H1 (cell line): Measurements from ENCODE around the gene ACAT2. TPM values are rescaled to one million over a fixed set of nuclear protein-coding genes. Genes with fewer than 3 reads are reported as not detected.

Experiments used
- CTCF ChIA-PET: fragments of 300-600 bp; sonication (Branson Sonifier 250); formaldehyde crosslinking; loops from one replicate; lab custom pipeline; 2021; ENCODE audit not compliant: partially characterized antibody; lab: Charles Lee
- POLR2A ChIA-PET: fragments of 300-600 bp; sonication (Branson Sonifier 250); formaldehyde crosslinking; loops from one replicate; lab custom pipeline; 2021; ENCODE audit warnings: inconsistent platforms; ENCODE audit not compliant: partially characterized antibody; lab: Charles Lee
- DNase-seq, 2 experiments: peaks; one replicate each; pipeline versions ENCODE4 v3.0.0 to v3.0.0-alpha.2; 2010 to 2022; ENCODE audit warnings: low spot score in 2 of 2, low read depth in 1 of 2, mixed read lengths in 1 of 2
- FAIRE-seq: peaks from 2 replicates; lab custom pipeline; 2011; peaks lifted over from hg19 to GRCh38; lab: Jason Lieb, UNC
- H2AFZ ChIP-seq: 2 replicates; pipeline ENCODE4 v1.8.1; 2012; ENCODE audit warnings: low read length, inconsistent platforms
- H2AK5ac ChIP-seq: 2 replicates; pipeline ENCODE4 v1.6.1; 2013; ENCODE audit warnings: low read depth, low read length
- H2BK120ac ChIP-seq: replicated peaks from 2 replicates; pipeline ENCODE3; 2013; ENCODE audit warnings: low read depth, low read length, inconsistent platforms
- H2BK12ac ChIP-seq: 2 replicates; pipeline ENCODE4 v1.6.1; 2013; ENCODE audit warnings: low read depth, low read length
- H2BK15ac ChIP-seq: 2 replicates; pipeline ENCODE4 v1.6.1; 2013; ENCODE audit warnings: low read length
- H2BK20ac ChIP-seq: 2 replicates; pipeline ENCODE4 v1.6.1; 2013; ENCODE audit warnings: low read length
- H2BK5ac ChIP-seq: 2 replicates; pipeline ENCODE4 v1.6.1; 2013; ENCODE audit warnings: low read depth, low read length
- H3K14ac ChIP-seq: 2 replicates; pipeline ENCODE4 v1.6.1; 2013; ENCODE audit warnings: inconsistent platforms; ENCODE audit not compliant: insufficient read length
- H3K18ac ChIP-seq: 2 replicates; pipeline ENCODE4 v1.6.1; 2013; ENCODE audit warnings: low read length; ENCODE audit errors: extremely low read depth
- H3K23ac ChIP-seq: 2 replicates; pipeline ENCODE4 v1.6.1; 2013; ENCODE audit warnings: inconsistent platforms; ENCODE audit not compliant: insufficient read length
- H3K23me2 ChIP-seq: 2 replicates; pipeline ENCODE4 v1.6.1; 2013; ENCODE audit warnings: low read depth, low read length
- H3K27ac ChIP-seq: 2 replicates; pipeline ENCODE4 v1.6.1; 2011; ENCODE audit warnings: low read depth, low read length, inconsistent platforms
- H3K27me3 ChIP-seq, 4 experiments: replicated peaks in 1 of 4; 1 replicate in 1 of 4; 2 replicates in 3 of 4; pipeline versions ENCODE4 v1.6.1 to v1.8.1; 2011 to 2013; ENCODE audit warnings: low read length in 3 of 4, mild to moderate bottlenecking in 3 of 4, inconsistent platforms in 2 of 4, mixed read lengths in 2 of 4, moderate library complexity in 1 of 4; ENCODE audit not compliant: control insufficient read depth in 3 of 4, insufficient read depth in 3 of 4; ENCODE audit errors: extremely low read depth in 1 of 4
- H3K36me3 ChIP-seq, 4 experiments: 2 replicates each; pipeline versions ENCODE4 v1.6.1 to v1.8.1; 2011 to 2013; ENCODE audit warnings: mild to moderate bottlenecking in 4 of 4, low read length in 3 of 4, moderate library complexity in 2 of 4, control low read depth in 1 of 4, inconsistent platforms in 1 of 4; ENCODE audit not compliant: insufficient read depth in 4 of 4, control insufficient read depth in 2 of 4
- H3K4ac ChIP-seq: replicated peaks from 2 replicates; pipeline ENCODE3; 2013; ENCODE audit warnings: low read length, low read depth, mixed read lengths, inconsistent platforms; ENCODE audit not compliant: insufficient read length
- H3K4me1 ChIP-seq, 4 experiments: replicated peaks in 1 of 4; 1 replicate in 1 of 4; 2 replicates in 3 of 4; pipeline versions ENCODE4 v1.6.1 to v1.8.1; 2011 to 2013; ENCODE audit warnings: low read length in 3 of 4, inconsistent platforms in 2 of 4, mixed read lengths in 1 of 4; ENCODE audit not compliant: insufficient read depth in 4 of 4, control insufficient read depth in 3 of 4
- H3K4me2 ChIP-seq, 2 experiments: 2 replicates each; pipeline versions ENCODE4 v1.6.1 to v1.8.1; 2011 to 2013; ENCODE audit warnings: low read depth in 2 of 2, low read length in 2 of 2, control low read depth in 1 of 2, inconsistent platforms in 1 of 2, mild to moderate bottlenecking in 1 of 2; ENCODE audit not compliant: insufficient read depth in 1 of 2
- H3K4me3 ChIP-seq, 4 experiments: fragments of 200-600, 300-600 bp in 1 of 4; sonication (generic), shearing (Covaris generic), sonication (Bioruptor Twin) in 1 of 4; 2 replicates each; pipeline versions ENCODE4 v1.5.1 to v1.8.1; 2011 to 2016; ENCODE audit warnings: low read length in 4 of 4, low read depth in 3 of 4, control low read depth in 2 of 4, inconsistent platforms in 2 of 4, mild to moderate bottlenecking in 2 of 4, mixed read lengths in 1 of 4, moderate library complexity in 1 of 4; ENCODE audit not compliant: insufficient read depth in 2 of 4; ENCODE audit errors: extremely low read depth in 1 of 4
- H3K56ac ChIP-seq: replicated peaks from 2 replicates; pipeline ENCODE3; 2013; ENCODE audit warnings: low read depth, mild to moderate bottlenecking, mixed read lengths, low read length, inconsistent platforms; ENCODE audit not compliant: insufficient read length
- H3K79me1 ChIP-seq: 2 replicates; pipeline ENCODE4 v1.6.1; 2013; ENCODE audit warnings: low read depth, low read length, control low read depth
- H3K79me2 ChIP-seq, 2 experiments: 2 replicates each; pipeline versions ENCODE4 v1.6.1 to v1.8.1; 2012 to 2013; ENCODE audit warnings: low read length in 2 of 2, mild to moderate bottlenecking in 2 of 2, inconsistent platforms in 1 of 2; ENCODE audit not compliant: insufficient read depth in 2 of 2, control insufficient read depth in 1 of 2
- H3K9ac ChIP-seq, 4 experiments: replicated peaks in 1 of 4; 1 replicate in 1 of 4; 2 replicates in 3 of 4; pipeline versions ENCODE4 v1.6.1 to v1.8.1; 2011 to 2013; ENCODE audit warnings: low read depth in 3 of 4, low read length in 3 of 4, control low read depth in 2 of 4, mild to moderate bottlenecking in 2 of 4, moderate library complexity in 2 of 4, inconsistent platforms in 1 of 4; ENCODE audit errors: extremely low read depth in 1 of 4
- H3K9me3 ChIP-seq, 2 experiments: 2 replicates each; pipeline versions ENCODE4 v1.6.1 to v1.8.1; 2012 to 2013; ENCODE audit warnings: mild to moderate bottlenecking in 2 of 2, moderate library complexity in 2 of 2, control low read depth in 1 of 2, inconsistent platforms in 1 of 2, low read depth in 1 of 2, low read length in 1 of 2, mixed read lengths in 1 of 2; ENCODE audit not compliant: insufficient read depth in 2 of 2
- H4K20me1 ChIP-seq, 2 experiments: replicated peaks in 1 of 2; 2 replicates each; pipeline versions ENCODE3 to v1.8.1; 2011 to 2013; ENCODE audit warnings: inconsistent platforms in 2 of 2, low read length in 2 of 2, mild to moderate bottlenecking in 1 of 2; ENCODE audit not compliant: insufficient read depth in 2 of 2, control insufficient read depth in 1 of 2
- H4K5ac ChIP-seq: 2 replicates; pipeline ENCODE4 v1.6.1; 2013; ENCODE audit warnings: low read length, low read depth, mixed read lengths, inconsistent platforms; ENCODE audit not compliant: insufficient read length
- H4K8ac ChIP-seq: 2 replicates; pipeline ENCODE4 v1.8.0; 2013; ENCODE audit warnings: mild to moderate bottlenecking, moderate library complexity, low read length, inconsistent platforms; ENCODE audit not compliant: insufficient read depth; ENCODE audit errors: extremely low read depth
- H4K91ac ChIP-seq: replicated peaks from 2 replicates; pipeline ENCODE3; 2013; ENCODE audit warnings: low read length, mixed read lengths, inconsistent platforms; ENCODE audit not compliant: insufficient read length
- BRCA1 ChIP-seq: IDR thresholded peaks from 2 replicates; pipeline ENCODE4 v1.6.1; 2012; ENCODE audit warnings: low read depth, low read length, improper control_type of control experiment
- POLR2AphosphoS5 ChIP-seq: IDR thresholded peaks from 2 replicates; pipeline ENCODE4 v1.6.1; 2011; ENCODE audit warnings: low read depth, low read length
- RXRA ChIP-seq: IDR thresholded peaks from 2 replicates; pipeline ENCODE4 v1.6.1; 2011; ENCODE audit warnings: low read depth, mild to moderate bottlenecking, low read length, moderate library complexity; ENCODE audit not compliant: insufficient read depth
- SIX5 ChIP-seq: IDR thresholded peaks from 2 replicates; pipeline ENCODE4 v1.6.1; 2011; ENCODE audit warnings: mild to moderate bottlenecking, low read depth, low read length
- WGBS, 2 experiments: shearing (Covaris generic) in 1 of 2; methylation state at CpG; one replicate each; pipeline versions ENCODE4 v1.1.6 to v1.1.7; 2013 to 2015; ENCODE audit warnings: low lambda C conversion rate in 2 of 2, mixed read lengths in 2 of 2, inconsistent platforms in 1 of 2, low coverage in 1 of 2, missing lambda C conversion rate in 1 of 2; ENCODE audit not compliant: insufficient replicate concordance in 2 of 2, insufficient coverage in 1 of 2, insufficient read length in 1 of 2; ENCODE audit errors: extremely low coverage in 1 of 2, missing lambda C conversion rate in 1 of 2; 5-methylcytosine and 5-hydroxymethylcytosine counted together
- polyA plus RNA-seq, 7 experiments: library from polyadenylated mRNA; depleted of rRNA in 3 of 7; stranded (reverse) in 5 of 7; unstranded in 2 of 7; fragments of >200 nt in 5 of 7; fragments of 200-250 nt in 2 of 7; gene quantifications; 1 replicate in 5 of 7; 2 replicates in 1 of 7; 4 replicates in 1 of 7; pipeline versions ENCODE4 v1.2.1 to v1.2.3, GENCODE V29; 2011 to 2013; ENCODE audit warnings: missing spikeins in 2 of 7, mixed read lengths in 2 of 7
- total RNA-seq: library from RNA; stranded (reverse); fragmentation: NEBNext Ultra II Directional; extraction: Animal tissue kit (Norgen Biotek cat#: 25700); gene quantifications from 2 replicates; pipeline ENCODE4 v1.2.1, GENCODE V29; 2021

ACAT2 gene
- total and polyA plus RNA-seq, 2 of the 8 experiments (the other 6 are each of a cell fraction or from before 2014, with no cell fraction given) = 61.6 to 166 TPM

DNA sequence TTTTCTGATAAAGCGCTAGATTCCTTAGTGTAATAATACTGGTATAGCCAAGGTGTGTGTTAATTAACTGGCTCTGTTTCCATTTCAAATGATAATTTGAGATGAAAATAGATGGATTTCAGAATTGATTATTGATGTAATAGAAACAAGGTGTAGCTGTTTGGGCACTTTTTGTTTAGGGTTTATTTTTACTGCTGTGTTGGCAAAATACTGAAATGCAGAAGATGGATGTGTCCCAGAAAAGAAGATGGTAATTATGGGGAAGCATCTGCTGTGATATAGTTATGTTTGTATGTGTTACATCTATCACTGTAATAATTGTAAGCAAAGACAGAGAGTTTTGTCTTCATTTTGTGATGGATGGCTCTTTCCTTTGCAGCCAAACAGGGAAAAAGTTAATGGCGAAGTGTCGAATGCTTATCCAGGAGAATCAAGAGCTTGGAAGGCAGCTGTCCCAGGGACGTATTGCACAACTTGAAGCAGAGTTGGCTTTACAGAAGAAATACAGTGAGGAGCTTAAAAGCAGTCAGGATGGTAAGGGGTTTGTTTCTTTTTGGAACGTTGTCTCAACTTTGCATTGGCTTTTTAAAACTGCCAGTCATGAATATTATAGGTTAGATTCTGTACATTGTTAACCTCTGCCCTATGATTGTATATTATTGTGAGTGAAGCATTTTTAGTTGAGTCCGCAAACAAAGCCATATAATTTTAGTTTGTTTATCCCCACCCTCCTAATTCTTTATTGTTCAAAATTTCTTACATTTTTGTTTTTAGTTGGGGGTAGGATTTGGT, 8.6 kb upstream of the ACAT2 start:
- Histone ChIP-seq H2BK12ac (no peak overlapping the region), H3K36me3 (peaks cover 22 to 88% (median 62%) of the 10 kb centered on the region in 4 experiments), H3K9me3 (no peaks in the 10 kb centered on the region), H3K23me2 (no peaks in the 10 kb centered on the region), H3K56ac (no peak overlapping the region), H2AK5ac (no peak overlapping the region), H3K4ac (no peak overlapping the region), H3K27ac (no peak overlapping the region), H4K91ac (no peak overlapping the region), H3K14ac (no peak overlapping the region), H3K79me2 (peaks cover 0 to 7% of the 10 kb centered on the region in 2 experiments; a peak in 2 of 4 replicates)
- DNase-seq = no peak
- CTCF ChIA-PET = interaction anchor here (0.7 kb wide), 1 partner anchor 666 kb away, joined by 8 read pairs; no protein-coding TSS in a partner anchor
- TF ChIP-seq RXRA (no peak), BRCA1 (no peak), POLR2AphosphoS5 (no peak), SIX5 (no peak)
- TF ChIP-seq, all 59 proteins: peak for 0
- WGBS, 2 experiments = 89% methylated on average over 6 of the region's 6 CpGs; no CpG with 5 or more reads in 1 of the 2 experiments
- H3K23ac ChIP-seq = no peak overlapping the region
- H2BK5ac ChIP-seq = no peak overlapping the region
- no peak overlapping the region for H4K5ac ChIP-seq
- no peak overlapping the region for H3K4me2 ChIP-seq
- H3K9ac ChIP-seq = no peak overlapping the region
- H2AFZ ChIP-seq = no peak overlapping the region
- no peaks in the 10 kb centered on the region; the same call in 1 of the 2 replicates for H3K79me1 ChIP-seq
- no peak overlapping the region for H2BK15ac ChIP-seq
- POLR2A ChIA-PET = interaction anchor here (0.7 to 2.8 kb wide), 4 partner anchors 8 to 28 kb away, joined by 3 to 10 read pairs (median 3); partner anchors contain the start of gene ACAT2
- no peak overlapping the region for H4K8ac ChIP-seq
- no peak overlapping the region for H3K18ac ChIP-seq
- peaks cover 4 to 10% of the 10 kb centered on the region in 2 experiments for H4K20me1 ChIP-seq
- no peak overlapping the region for H3K4me3 ChIP-seq
- no peaks in the 10 kb centered on the region for H3K4me1 ChIP-seq
- no peak overlapping the region for H2BK120ac ChIP-seq
- no peak for FAIRE-seq
- no peaks in the 10 kb centered on the region for H3K27me3 ChIP-seq
- H2BK20ac ChIP-seq = no peak overlapping the region
